ENCODE data around the gene AMY1B. TPM values are rescaled to one million over a fixed set of nuclear protein-coding genes. Genes with fewer than 3 reads are reported as not detected.

The AMY1B gene
- not detected in 2 replicates for polyA plus RNA-seq

DNA sequence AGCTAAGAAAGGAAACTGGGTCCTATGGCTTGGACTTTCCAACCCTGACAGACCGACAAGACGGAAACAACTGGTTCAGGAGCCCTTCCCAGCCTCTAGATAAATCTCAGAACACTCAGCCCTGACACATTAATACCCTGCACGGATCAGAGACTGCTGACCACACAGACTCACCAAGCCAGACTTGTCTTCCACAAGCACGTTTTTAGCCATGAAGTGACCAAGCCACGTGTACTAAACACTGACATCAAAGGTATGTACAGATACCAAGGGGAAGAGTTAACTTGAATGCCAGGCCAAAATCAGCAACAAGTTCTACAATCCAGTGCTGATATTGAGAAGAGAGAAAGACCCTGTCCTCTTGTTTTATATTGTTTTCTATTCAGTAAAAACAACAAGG, at the start of gene AMY1B:
AMY1B (minus strand) TSS at position 101 of the 400 bp plus-strand sequence. CDS start 571 bp downstream, outside the sequence.

DNA sequence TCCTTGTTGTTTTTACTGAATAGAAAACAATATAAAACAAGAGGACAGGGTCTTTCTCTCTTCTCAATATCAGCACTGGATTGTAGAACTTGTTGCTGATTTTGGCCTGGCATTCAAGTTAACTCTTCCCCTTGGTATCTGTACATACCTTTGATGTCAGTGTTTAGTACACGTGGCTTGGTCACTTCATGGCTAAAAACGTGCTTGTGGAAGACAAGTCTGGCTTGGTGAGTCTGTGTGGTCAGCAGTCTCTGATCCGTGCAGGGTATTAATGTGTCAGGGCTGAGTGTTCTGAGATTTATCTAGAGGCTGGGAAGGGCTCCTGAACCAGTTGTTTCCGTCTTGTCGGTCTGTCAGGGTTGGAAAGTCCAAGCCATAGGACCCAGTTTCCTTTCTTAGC, 40.5 kb downstream of the AMY1B start, which contains the start of gene AMY1A:
AMY1A (plus strand) TSS at position 301 of the 400 bp plus-strand sequence. CDS start 571 bp downstream, outside the sequence.

Other genes with a start within 250 kb of the AMY1B start
- gene RNPC3, start 170.5 kb downstream of the AMY1B start, polyA plus RNA-seq: 63.3 and 75.2 TPM in 2 replicates
- gene AMY2B, start 124.6 kb downstream of the AMY1B start, polyA plus RNA-seq: 6.7 and 21.5 TPM in 2 replicates
- gene AMY2A, start 78.8 kb downstream of the AMY1B start, polyA plus RNA-seq: 6.9 TPM in 1 of 2 replicates, not detected in the other
- gene AMY1A, start 40.5 kb downstream of the AMY1B start, polyA plus RNA-seq: not detected in 2 replicates
- gene AMY1C, start 53.7 kb upstream of the AMY1B start, polyA plus RNA-seq: not detected in 2 replicates